ENCODE data around the gene SLC17A5.

DNA sequence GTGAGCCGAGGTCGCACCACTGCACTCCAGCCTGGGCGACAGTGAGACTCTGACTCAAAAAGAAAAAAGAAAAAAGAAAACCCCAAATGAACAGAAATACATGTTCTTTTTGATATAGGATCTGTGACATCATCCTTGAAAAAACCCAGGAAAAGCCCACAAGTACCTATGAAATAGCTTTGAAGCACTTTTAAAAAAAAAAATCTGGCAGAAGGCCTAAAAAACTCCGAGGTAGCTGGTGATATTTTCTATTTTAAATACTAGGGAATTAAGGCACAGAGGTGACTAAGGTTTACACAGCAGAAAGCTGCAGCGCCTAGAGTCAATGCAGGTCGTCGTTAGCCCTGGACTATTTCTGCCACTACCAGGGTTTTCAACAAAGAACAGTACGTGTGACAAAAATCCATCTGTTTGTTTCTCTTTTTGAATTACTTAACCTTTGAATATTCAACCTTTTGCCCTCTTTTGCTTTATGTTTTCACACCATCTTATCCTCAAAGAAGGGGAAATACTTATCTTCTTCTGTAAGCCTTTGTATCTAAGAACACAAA is 93.5 kb downstream of the SLC17A5 start:
- TF ChIP-seq, protein P1, sequence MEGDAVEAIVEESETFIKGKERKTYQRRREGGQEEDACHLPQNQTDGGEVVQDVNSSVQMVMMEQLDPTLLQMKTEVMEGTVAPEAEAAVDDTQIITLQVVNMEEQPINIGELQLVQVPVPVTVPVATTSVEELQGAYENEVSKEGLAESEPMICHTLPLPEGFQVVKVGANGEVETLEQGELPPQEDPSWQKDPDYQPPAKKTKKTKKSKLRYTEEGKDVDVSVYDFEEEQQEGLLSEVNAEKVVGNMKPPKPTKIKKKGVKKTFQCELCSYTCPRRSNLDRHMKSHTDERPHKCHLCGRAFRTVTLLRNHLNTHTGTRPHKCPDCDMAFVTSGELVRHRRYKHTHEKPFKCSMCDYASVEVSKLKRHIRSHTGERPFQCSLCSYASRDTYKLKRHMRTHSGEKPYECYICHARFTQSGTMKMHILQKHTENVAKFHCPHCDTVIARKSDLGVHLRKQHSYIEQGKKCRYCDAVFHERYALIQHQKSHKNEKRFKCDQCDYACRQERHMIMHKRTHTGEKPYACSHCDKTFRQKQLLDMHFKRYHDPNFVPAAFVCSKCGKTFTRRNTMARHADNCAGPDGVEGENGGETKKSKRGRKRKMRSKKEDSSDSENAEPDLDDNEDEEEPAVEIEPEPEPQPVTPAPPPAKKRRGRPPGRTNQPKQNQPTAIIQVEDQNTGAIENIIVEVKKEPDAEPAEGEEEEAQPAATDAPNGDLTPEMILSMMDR (conservative IDR thresholded peaks at IDR 0.05; ENCODE audit: low read length): no peak
- no peak for TF ChIP-seq EZH2phosphoT487 (IDR thresholded peaks at IDR 0.05; ENCODE audit: borderline replicate concordance, low read depth, low read length)
